H1 (cell line): Measurements from ENCODE around the gene GDF15.

Experiments used
- ATF3 ChIP-seq: IDR thresholded peaks from 2 replicates; pipeline ENCODE4 v1.6.1; 2011; ENCODE audit warnings: low read depth, mild to moderate bottlenecking, low read length; ENCODE audit not compliant: insufficient read depth
- CEBPB ChIP-seq: IDR thresholded peaks from 2 replicates; pipeline ENCODE4 v1.6.1; 2012; ENCODE audit warnings: low read depth, low read length
- EP300 ChIP-seq, 2 experiments: IDR thresholded peaks; 1 replicate in 1 of 2; 2 replicates in 1 of 2; pipeline ENCODE4 v1.6.1; 2011 to 2012; ENCODE audit warnings: low read depth in 2 of 2, low read length in 2 of 2, mild to moderate bottlenecking in 2 of 2, borderline replicate concordance in 1 of 2, inconsistent platforms in 1 of 2, moderate library complexity in 1 of 2
- EZH2 ChIP-seq: fragments of 200-600 bp; sonication (generic); IDR thresholded peaks from 2 replicates; pipeline ENCODE4 v1.7.1; 2012; ENCODE audit warnings: low read depth, mild to moderate bottlenecking, moderate library complexity, low read length, inconsistent platforms; ENCODE audit not compliant: severe bottlenecking
- JUND ChIP-seq: IDR thresholded peaks from 2 replicates; pipeline ENCODE4 v1.6.1; 2011; ENCODE audit warnings: mild to moderate bottlenecking, improper control_type of control experiment, low read length
- MAFK ChIP-seq: IDR thresholded peaks from 2 replicates; pipeline ENCODE4 v1.6.1; 2012; ENCODE audit warnings: low read depth, mild to moderate bottlenecking, improper control_type of control experiment, low read length
- POLR2A ChIP-seq, 2 experiments: IDR thresholded peaks; 1 replicate in 1 of 2; 2 replicates in 1 of 2; pipeline ENCODE4 v1.6.1; 2011; ENCODE audit warnings: low read depth in 2 of 2, low read length in 2 of 2, mild to moderate bottlenecking in 2 of 2; ENCODE audit errors: control extremely low read depth in 1 of 2
- POLR2AphosphoS5 ChIP-seq: IDR thresholded peaks from 2 replicates; pipeline ENCODE4 v1.6.1; 2011; ENCODE audit warnings: low read depth, low read length
- RAD21 ChIP-seq, 2 experiments: IDR thresholded peaks in 1 of 2; conservative IDR thresholded peaks in 1 of 2; 2 replicates each; pipeline ENCODE4 v1.6.1; 2011; ENCODE audit warnings: low read depth in 2 of 2, low read length in 2 of 2, improper control_type of control experiment in 1 of 2, inconsistent platforms in 1 of 2, mild to moderate bottlenecking in 1 of 2, moderate library complexity in 1 of 2
- RFX5 ChIP-seq: IDR thresholded peaks from 2 replicates; pipeline ENCODE4 v1.6.1; 2011; ENCODE audit warnings: low read depth, low read length, improper control_type of control experiment, borderline replicate concordance
- SP1 ChIP-seq: IDR thresholded peaks from 2 replicates; pipeline ENCODE4 v1.6.1; 2011; ENCODE audit warnings: low read depth, low read length
- TCF12 ChIP-seq: IDR thresholded peaks from 2 replicates; pipeline ENCODE4 v1.6.1; 2011; ENCODE audit warnings: low read depth, mild to moderate bottlenecking, low read length
- ZNF274 ChIP-seq: IDR thresholded peaks from 2 replicates; pipeline ENCODE4 v1.7.0; 2012; ENCODE audit warnings: low read length, borderline replicate concordance; ENCODE audit errors: extremely low read depth
- TF ChIP-seq, protein P1 (sequence below), 3 experiments: IDR thresholded peaks; 1 replicate in 2 of 3; 2 replicates in 1 of 3; pipeline versions ENCODE4 v1.5.1 to v1.6.1; 2011; ENCODE audit warnings: low read length in 3 of 3, mild to moderate bottlenecking in 3 of 3, inconsistent platforms in 2 of 3, low read depth in 1 of 3, moderate library complexity in 1 of 3; ENCODE audit not compliant: insufficient read depth in 1 of 3; ENCODE audit errors: control extremely low read depth in 1 of 3

GRCh38 chr19:18357041-18357440, 28.9 kb upstream of the GDF15 start:
- TF ChIP-seq, protein P1, sequence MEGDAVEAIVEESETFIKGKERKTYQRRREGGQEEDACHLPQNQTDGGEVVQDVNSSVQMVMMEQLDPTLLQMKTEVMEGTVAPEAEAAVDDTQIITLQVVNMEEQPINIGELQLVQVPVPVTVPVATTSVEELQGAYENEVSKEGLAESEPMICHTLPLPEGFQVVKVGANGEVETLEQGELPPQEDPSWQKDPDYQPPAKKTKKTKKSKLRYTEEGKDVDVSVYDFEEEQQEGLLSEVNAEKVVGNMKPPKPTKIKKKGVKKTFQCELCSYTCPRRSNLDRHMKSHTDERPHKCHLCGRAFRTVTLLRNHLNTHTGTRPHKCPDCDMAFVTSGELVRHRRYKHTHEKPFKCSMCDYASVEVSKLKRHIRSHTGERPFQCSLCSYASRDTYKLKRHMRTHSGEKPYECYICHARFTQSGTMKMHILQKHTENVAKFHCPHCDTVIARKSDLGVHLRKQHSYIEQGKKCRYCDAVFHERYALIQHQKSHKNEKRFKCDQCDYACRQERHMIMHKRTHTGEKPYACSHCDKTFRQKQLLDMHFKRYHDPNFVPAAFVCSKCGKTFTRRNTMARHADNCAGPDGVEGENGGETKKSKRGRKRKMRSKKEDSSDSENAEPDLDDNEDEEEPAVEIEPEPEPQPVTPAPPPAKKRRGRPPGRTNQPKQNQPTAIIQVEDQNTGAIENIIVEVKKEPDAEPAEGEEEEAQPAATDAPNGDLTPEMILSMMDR (IDR thresholded peaks at IDR 0.05; ENCODE audit: control extremely low read depth in 1 of 3, insufficient read depth in 1 of 3, low read depth in 1 of 3, low read length in 3 of 3), result no peak
- TF ChIP-seq POLR2AphosphoS5 (no peak), JUND (no peak), EZH2 (no peak), SP1 (no peak), RAD21 (IDR thresholded peaks at IDR 0.05 in 1 of 2, conservative IDR thresholded peaks at IDR 0.05 in 1 of 2; ENCODE audit: low read depth in 2 of 2, low read length in 2 of 2) (no peak), ATF3 (no peak), CEBPB (no peak), ZNF274 (no peak), TCF12 (no peak), MAFK (no peak), POLR2A (IDR thresholded peaks at IDR 0.05; ENCODE audit: control extremely low read depth in 1 of 2, low read depth in 2 of 2, low read length in 2 of 2) (no peak), EP300 (IDR thresholded peaks at IDR 0.05; ENCODE audit: borderline replicate concordance in 1 of 2, low read depth in 2 of 2, low read length in 2 of 2) (no peak), RFX5 (no peak)
